ENCODE results near the gene PCA3. TPM values are rescaled to one million over a fixed set of nuclear protein-coding genes. Genes with fewer than 3 reads are reported as not detected.

PCA3 gene
- total and polyA plus RNA-seq, 9 of the 15 experiments (the other 6 are each of a cell fraction or from before 2014, with no cell fraction given): not detected

DNA sequence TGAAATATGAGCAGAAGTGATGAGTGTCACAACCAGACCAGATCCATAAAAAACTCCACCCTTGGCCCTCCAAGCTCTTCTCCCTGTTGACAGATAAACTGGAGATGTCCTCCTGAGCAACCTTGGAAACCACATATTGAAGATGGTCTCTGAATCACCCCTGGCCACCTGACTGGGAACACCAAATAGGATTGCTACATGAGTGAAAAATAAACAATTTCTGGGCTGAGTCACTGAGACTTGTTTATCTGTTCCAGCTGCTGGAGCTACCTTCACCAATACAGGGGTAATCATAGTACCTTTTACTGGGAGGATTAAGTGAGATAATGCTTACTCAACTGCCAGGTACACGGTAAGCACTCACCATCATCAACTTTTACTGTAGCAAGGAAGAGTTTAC, 53.3 kb downstream of the PCA3 start (continued):
- TF ChIP-seq MBD2 (IDR thresholded peaks at IDR 0.05; ENCODE audit: borderline replicate concordance, low read depth) (no peak), ZNF175 (CRISPR knock-in tag; IDR thresholded peaks at IDR 0.05; ENCODE audit: low read depth) (no peak)

DNA sequence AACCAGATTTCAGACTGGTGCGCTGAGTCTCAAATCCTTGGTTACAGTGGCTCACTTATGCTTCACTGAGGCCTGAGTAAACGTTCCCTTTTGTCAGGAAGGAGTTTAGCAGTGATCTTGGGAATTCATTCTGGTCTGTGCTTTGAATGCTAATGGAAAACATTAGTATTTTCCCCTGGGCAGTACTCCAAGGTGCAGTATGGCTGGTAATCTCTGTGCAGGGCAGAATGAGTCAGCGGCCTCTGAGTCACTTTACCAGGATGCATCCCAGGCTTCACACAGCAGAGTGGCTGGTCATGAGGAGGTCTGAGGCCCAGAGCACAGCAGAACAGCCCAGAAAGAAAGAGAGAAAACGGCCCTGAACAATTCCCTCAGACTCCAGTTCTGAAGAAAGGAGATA, 54.0 kb downstream of the PCA3 start:
- Histone ChIP-seq H3K4me1 (replicated peaks in 1 of 2; ENCODE audit: control insufficient read depth in 2 of 2, insufficient read depth in 2 of 2, low read length in 2 of 2) (no peaks in the 10 kb centered on the region), H3K4me2 (ENCODE audit: insufficient read depth, low read length) (no peak overlapping the region), H3K9me3 (replicated peaks; ENCODE audit: control insufficient read depth, insufficient read depth, low read depth, low read length) (no peaks in the 10 kb centered on the region), H3K79me2 (ENCODE audit: control insufficient read depth, insufficient read depth, low read length) (no peaks in the 10 kb centered on the region), H3K9ac (ENCODE audit: insufficient read depth in 1 of 2, low read depth in 2 of 2, low read length in 2 of 2) (no peak overlapping the region), H3K27ac (ENCODE audit: extremely low read depth, low read depth, low read length) (no peak overlapping the region), H3K9me1 (ENCODE audit: control insufficient read depth, insufficient read depth, low read length) (no peaks in the 10 kb centered on the region), H2AFZ (ENCODE audit: low read depth, low read length) (no peak overlapping the region), H4K20me1 (replicated peaks; ENCODE audit: control insufficient read depth, insufficient read depth, low read length) (no peaks in the 10 kb centered on the region), H3K27me3 (ENCODE audit: control insufficient read depth in 2 of 2, insufficient read depth in 2 of 2, low read length in 2 of 2) (no peaks in the 10 kb centered on the region; a peak in 1 of 5 replicates), H3K36me3 (ENCODE audit: control insufficient read depth, insufficient read depth, low read length) (no peaks in the 10 kb centered on the region), H3K4me3 (no peak overlapping the region)
- ChIA-PET POLR2A (no interaction called here), CTCF (ENCODE audit: low intra/inter-chr PET ratio) (no interaction called here)
- in situ Hi-C loops (cut with MboI) (loop anchor here (25.0 kb wide), 1 partner anchor 169 kb away; no protein-coding TSS in a partner anchor), intact Hi-C loops (cut with micrococcal nuclease) (no loop called here)
- WGBS (ENCODE audit: insufficient coverage, low coverage, missing lambda C conversion rate): 4% methylated on average over 3 of the region's 4 CpGs
- FAIRE-seq: no peak
- peak in 2 of 4 experiments; percentile 4 to 10 for DNase-seq (ENCODE audit: extremely low read depth in 1 of 4, low spot score in 3 of 4)
- no peak for ATAC-seq
- TF ChIP-seq JUND (IDR thresholded peaks at IDR 0.05; ENCODE audit: borderline replicate concordance, low read depth, low read length): peak; percentile 50; the same call in 1 of the 2 replicates
- peak; percentile 51; the same call in 1 of the 3 replicates for TF ChIP-seq JUND (tag; IDR thresholded peaks at IDR 0.05; ENCODE audit: borderline replicate concordance, low read depth, low read length)
- TF ChIP-seq JUN (IDR thresholded peaks at IDR 0.05; ENCODE audit: borderline replicate concordance, low read depth, low read length): peak; percentile 52; the same call in 1 of the 2 replicates
- TF ChIP-seq JUN (CRISPR knock-in tag; IDR thresholded peaks at IDR 0.05; ENCODE audit: borderline replicate concordance): no peak
- no peak for TF ChIP-seq SIRT6 (IDR thresholded peaks at IDR 0.05; ENCODE audit: low read depth, low read length)
- TF ChIP-seq ZNF696 (CRISPR knock-in tag; conservative IDR thresholded peaks at IDR 0.05): no peak
- no peak for TF ChIP-seq HMGN3 (IDR thresholded peaks at IDR 0.05; ENCODE audit: borderline replicate concordance, extremely low read depth, insufficient read length, low read depth, low read length)
- no peak for TF ChIP-seq CBX5 (IDR thresholded peaks at IDR 0.05; ENCODE audit: borderline replicate concordance, low read depth)
- peak; percentile 42 for TF ChIP-seq ARID1B (IDR thresholded peaks at IDR 0.05)
- TF ChIP-seq FOSL1 (tag; conservative IDR thresholded peaks at IDR 0.05): peak; percentile 94
- TF ChIP-seq, protein P1, sequence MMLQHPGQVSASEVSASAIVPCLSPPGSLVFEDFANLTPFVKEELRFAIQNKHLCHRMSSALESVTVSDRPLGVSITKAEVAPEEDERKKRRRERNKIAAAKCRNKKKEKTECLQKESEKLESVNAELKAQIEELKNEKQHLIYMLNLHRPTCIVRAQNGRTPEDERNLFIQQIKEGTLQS (IDR thresholded peaks at IDR 0.05): peak; percentile 56
- TF ChIP-seq, protein P1 (CRISPR knock-in tag; conservative IDR thresholded peaks at IDR 0.05): no peak
- no peak for TF ChIP-seq RBM39 (optimal IDR thresholded peaks at IDR 0.05; ENCODE audit: low read depth, low read length)
- TF ChIP-seq MCM5 (IDR thresholded peaks at IDR 0.05; ENCODE audit: low read depth): no peak
- no TSS peak for BruUV-seq (replicated peaks)
